DND-41 (cell line): Measurements from ENCODE around the gene NR4A1.

Experiments
- CTCF ChIP-seq: IDR thresholded peaks from 2 replicates; pipeline ENCODE4 v1.5.1; 2012; ENCODE audit warnings: borderline replicate concordance, low read length, moderate library complexity, mild to moderate bottlenecking; ENCODE audit not compliant: poor library complexity, severe bottlenecking; ENCODE audit errors: extremely low read depth
- EZH2 ChIP-seq: IDR thresholded peaks from 3 replicates; pipeline ENCODE4 v1.6.1; 2012; ENCODE audit warnings: borderline replicate concordance, low read depth, mild to moderate bottlenecking, moderate library complexity, low read length, inconsistent platforms; ENCODE audit not compliant: severe bottlenecking

GRCh38 chr12:52063082-52063924, 12.1 kb downstream of the NR4A1 start:
- TF ChIP-seq CTCF = no peak
- TF ChIP-seq EZH2 = no peak
